ENCODE data around the gene C20orf204.

Gene C20orf204

DNA sequence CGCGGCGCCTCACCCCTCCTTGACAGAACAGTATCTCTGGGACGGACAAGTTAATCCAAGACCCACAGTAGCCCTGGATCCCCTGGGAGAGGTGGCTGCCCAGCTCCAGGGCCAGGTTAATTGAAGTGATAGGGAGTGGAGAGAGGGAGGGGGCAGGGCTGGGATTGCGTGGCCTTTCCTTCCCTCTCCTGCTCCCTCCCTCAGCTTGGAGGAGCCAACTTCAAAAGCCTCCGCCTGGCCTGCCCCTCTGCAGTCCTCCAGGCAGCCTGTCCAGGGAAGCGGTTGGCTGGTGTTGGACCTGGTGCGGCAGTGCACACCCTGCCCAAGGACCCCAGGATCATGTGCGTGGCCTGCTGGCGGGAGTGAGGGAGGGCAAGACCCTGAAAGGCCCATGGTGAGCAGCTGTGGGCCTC, at the start of gene C20orf204:
Gene C20orf204 (plus strand): TSS at position 250 of the 413 bp plus-strand sequence. CDS start 142 bp downstream, at position 392.
- no peak for TF ChIP-seq CTCF (IDR thresholded peaks at IDR 0.05)

GRCh38 chr20:64000906-64001305, 35.1 kb upstream of the C20orf204 start:
- no peak for TF ChIP-seq CTCF (IDR thresholded peaks at IDR 0.05)

GRCh38 chr20:64001607-64002011, 34.4 kb upstream of the C20orf204 start:
- no peak for TF ChIP-seq CTCF (IDR thresholded peaks at IDR 0.05)

GRCh38 chr20:64003960-64004725, 31.8 kb upstream of the C20orf204 start:
- TF ChIP-seq CTCF (IDR thresholded peaks at IDR 0.05) = no peak

DNA sequence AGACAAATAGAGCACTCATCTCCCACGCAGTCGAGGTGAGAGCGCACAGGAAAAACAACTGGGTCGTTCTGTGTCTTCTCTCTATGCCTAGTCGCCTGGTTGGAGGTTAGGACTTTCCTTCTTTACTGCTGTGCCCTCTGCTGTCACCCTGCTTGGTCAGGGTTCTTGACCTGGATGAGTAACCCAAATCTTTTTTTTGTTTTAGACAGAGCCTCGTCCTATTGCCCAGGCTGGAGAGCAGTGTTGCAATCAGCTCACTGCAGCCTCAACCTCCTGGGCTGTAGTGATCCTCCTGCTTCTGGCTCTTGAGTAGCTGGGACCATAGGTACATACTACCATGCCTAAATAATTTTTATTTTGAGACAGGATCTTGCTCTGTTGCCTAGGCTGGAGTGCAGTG, 30.6 kb upstream of the C20orf204 start:
- no peak for TF ChIP-seq CTCF (IDR thresholded peaks at IDR 0.05)

GRCh38 chr20:64006490-64006889, 29.5 kb upstream of the C20orf204 start:
- TF ChIP-seq CTCF (IDR thresholded peaks at IDR 0.05) = no peak

GRCh38 chr20:64006902-64007301, 29.1 kb upstream of the C20orf204 start:
- no peak for TF ChIP-seq CTCF (IDR thresholded peaks at IDR 0.05)
